ENCODE measurements around the gene IP6K1. TPM values are rescaled to one million over a fixed set of nuclear protein-coding genes. Genes with fewer than 3 reads are reported as not detected.

Gene IP6K1
- total and polyA plus RNA-seq, 12 donors: 12.3 to 73.9 (median 44.2) TPM

- Histone ChIP-seq H3K27ac (peak overlapping the region; percentile 83 to 99 (median 95)), H3K4me3 (peak overlapping the region in 1 of 4 donors; percentile 95), H3K36me3 (replicated peaks in 1 of 2) (peaks cover 0 to 58% of the 10 kb centered on the region in 2 donors), H3K4me1 (replicated peaks in 1 of 2) (peaks cover 14 to 23% of the 10 kb centered on the region in 2 donors), H3K27me3 (no peaks in the 10 kb centered on the region), H3K9me3 (replicated peaks in 1 of 3) (no peaks in the 10 kb centered on the region)
- WGBS, 4 donors: 0 to 28% (median 17%) methylated on average over 1 to 6 of the region's 6 CpGs
- intact Hi-C loops (cut with DNase I): no loop called here
- DNase-seq: peak in 6 of 7 donors; percentile 46 to 70 (median 62)
- TF ChIP-seq, protein P1, sequence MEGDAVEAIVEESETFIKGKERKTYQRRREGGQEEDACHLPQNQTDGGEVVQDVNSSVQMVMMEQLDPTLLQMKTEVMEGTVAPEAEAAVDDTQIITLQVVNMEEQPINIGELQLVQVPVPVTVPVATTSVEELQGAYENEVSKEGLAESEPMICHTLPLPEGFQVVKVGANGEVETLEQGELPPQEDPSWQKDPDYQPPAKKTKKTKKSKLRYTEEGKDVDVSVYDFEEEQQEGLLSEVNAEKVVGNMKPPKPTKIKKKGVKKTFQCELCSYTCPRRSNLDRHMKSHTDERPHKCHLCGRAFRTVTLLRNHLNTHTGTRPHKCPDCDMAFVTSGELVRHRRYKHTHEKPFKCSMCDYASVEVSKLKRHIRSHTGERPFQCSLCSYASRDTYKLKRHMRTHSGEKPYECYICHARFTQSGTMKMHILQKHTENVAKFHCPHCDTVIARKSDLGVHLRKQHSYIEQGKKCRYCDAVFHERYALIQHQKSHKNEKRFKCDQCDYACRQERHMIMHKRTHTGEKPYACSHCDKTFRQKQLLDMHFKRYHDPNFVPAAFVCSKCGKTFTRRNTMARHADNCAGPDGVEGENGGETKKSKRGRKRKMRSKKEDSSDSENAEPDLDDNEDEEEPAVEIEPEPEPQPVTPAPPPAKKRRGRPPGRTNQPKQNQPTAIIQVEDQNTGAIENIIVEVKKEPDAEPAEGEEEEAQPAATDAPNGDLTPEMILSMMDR (IDR thresholded peaks at IDR 0.05): no peak
- no peak for TF ChIP-seq POLR2A (IDR thresholded peaks at IDR 0.05)
Measured at GRCh38 chr3:49724586-49724985, 61.8 kb downstream of the IP6K1 start.

DNA sequence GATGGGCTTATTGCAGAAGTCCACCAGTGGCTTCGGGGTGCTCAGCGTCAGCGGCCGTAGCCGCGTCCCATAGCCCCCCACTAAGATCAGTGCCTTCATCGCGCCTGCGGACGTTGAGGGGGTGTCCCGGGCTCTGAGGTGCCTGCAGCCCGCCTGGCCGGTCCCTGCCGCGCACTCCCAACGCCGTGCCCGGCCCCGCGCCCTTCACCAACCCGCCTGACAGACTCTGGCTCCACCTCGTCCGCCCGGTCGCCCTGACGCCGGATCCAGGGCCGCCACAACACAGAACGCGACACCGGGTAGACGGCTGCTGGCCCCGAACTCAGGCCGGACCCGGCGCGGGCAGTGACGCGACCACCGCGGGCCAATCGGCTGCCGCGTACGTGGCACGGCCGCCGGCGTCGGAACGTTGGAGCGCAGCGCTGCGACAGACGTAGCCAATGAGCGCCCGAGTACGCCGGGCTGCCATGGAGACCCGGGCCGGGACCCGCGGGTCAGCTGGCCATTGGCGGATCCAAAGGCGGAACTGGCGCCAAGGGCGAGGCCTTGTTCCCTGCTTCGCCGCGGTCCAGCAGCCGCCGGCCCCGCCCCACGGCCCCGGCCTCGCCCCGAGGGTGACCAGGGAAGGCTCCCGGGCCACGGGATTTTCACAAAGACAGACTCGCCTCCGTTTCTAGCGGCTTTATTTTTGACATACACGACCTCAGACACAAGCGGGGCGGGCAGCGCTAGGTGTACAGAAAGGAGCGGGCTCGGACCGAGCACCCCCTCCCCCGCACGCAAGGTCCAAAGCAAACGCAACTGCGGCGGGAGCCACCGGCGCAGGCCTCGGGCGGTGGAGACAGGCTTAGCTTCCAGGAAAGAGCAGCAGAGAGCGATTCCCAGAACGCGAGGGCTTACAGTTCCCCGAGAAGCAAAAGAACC, 62.5 kb downstream of the IP6K1 start, which contains the start of gene GMPPB:
Gene GMPPB, minus strand, starts transcription at position 324 of the 924 bp plus-strand sequence. Its CDS starts 225 bp downstream, at position 99.
- H3K9me3 ChIP-seq (replicated peaks in 1 of 3): no peaks in the 10 kb centered on the region
- intact Hi-C loops (cut with DNase I): no loop called here
- peak within 1 kb of the TSS; percentile 87 to 99 (median 95) for H3K27ac ChIP-seq
- peak within 1 kb of the TSS; percentile 80 to 100 (median 96) for H3K4me3 ChIP-seq
- H3K36me3 ChIP-seq (replicated peaks in 1 of 2): peaks cover 0 to 51% of the 10 kb centered on the region in 2 donors
- peak; percentile 97 to 99 (median 98) for DNase-seq
- TF ChIP-seq, protein P1 (IDR thresholded peaks at IDR 0.05): no peak
- TF ChIP-seq POLR2A (IDR thresholded peaks at IDR 0.05): peak; percentile 70 to 75
- 0 to 1% (median 0%) methylated on average over 11 to 102 of the region's 102 CpGs for WGBS, 4 donors
- no peaks in the 10 kb centered on the region for H3K27me3 ChIP-seq
- peaks cover 14 to 27% of the 10 kb centered on the region in 2 donors for H3K4me1 ChIP-seq (replicated peaks in 1 of 2)

DNA sequence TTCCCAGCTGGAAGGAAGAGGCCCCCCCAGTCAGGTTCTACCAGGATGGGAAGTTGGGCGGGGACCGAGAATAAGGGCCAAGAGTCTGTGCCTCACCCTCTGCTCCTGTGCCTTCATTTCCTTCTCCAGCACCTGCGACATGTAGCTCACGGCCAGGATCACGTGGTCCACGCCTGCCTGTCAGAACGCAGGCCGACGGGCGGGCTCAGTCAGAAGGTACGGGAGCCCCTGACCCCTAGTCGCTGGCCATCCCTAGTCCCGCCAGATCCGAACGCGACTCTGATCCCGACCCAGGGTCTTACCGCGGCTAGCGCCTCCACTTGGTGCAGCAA, 63.1 kb downstream of the IP6K1 start:
- Histone ChIP-seq H3K4me3 (peak overlapping the region; percentile 80 to 100 (median 96)), H3K36me3 (replicated peaks in 1 of 2) (peaks cover 0 to 48% of the 10 kb centered on the region in 2 donors), H3K9me3 (replicated peaks in 1 of 3) (no peaks in the 10 kb centered on the region), H3K27me3 (no peaks in the 10 kb centered on the region), H3K27ac (peak overlapping the region; percentile 62 to 99 (median 95)), H3K4me1 (replicated peaks in 1 of 2) (peaks cover 14 to 32% of the 10 kb centered on the region in 2 donors)
- WGBS, 4 donors: 0% methylated on average over 20 of the region's 20 CpGs; no CpG with 5 or more reads in 1 of the 4 donors
- peak; percentile 66 to 87 (median 76) for DNase-seq
- TF ChIP-seq, protein P1 (IDR thresholded peaks at IDR 0.05): no peak
- TF ChIP-seq POLR2A (IDR thresholded peaks at IDR 0.05): no peak
- intact Hi-C loops (cut with DNase I): no loop called here

DNA sequence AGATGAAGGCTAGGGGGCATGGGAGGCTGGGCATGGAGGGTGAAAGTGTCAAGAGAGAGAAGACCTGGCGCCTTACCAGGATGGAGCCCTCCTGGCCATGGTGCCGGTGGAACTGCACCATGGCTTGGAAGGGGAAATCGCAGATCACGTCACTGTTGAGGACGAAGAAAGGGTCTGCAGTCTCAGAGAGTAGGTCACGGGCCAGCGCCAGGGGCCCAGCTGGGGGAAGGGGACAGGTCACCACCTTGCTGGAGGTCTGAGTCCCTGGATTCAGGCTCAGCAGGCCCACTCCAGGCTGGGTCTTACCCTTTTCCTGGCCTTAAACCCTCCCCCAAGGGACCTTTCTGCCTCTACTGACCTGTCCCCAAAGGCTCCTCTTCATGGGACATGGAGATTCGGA, 63.4 kb downstream of the IP6K1 start:
- Histone ChIP-seq H3K4me3 (peak overlapping the region in 3 of 4 donors; percentile 95 to 100 (median 96)), H3K27ac (peak overlapping the region; percentile 62 to 99 (median 95)), H3K9me3 (replicated peaks in 1 of 3) (no peaks in the 10 kb centered on the region), H3K27me3 (no peaks in the 10 kb centered on the region), H3K36me3 (replicated peaks in 1 of 2) (peaks cover 0 to 44% of the 10 kb centered on the region in 2 donors), H3K4me1 (replicated peaks in 1 of 2) (peaks cover 14 to 32% of the 10 kb centered on the region in 2 donors)
- peak in 4 of 7 donors; percentile 31 to 44 (median 38) for DNase-seq
- WGBS, 4 donors: 59 to 73% (median 60%) methylated on average over 8 of the region's 8 CpGs
- no peak for TF ChIP-seq POLR2A (IDR thresholded peaks at IDR 0.05)
- TF ChIP-seq, protein P1 (IDR thresholded peaks at IDR 0.05): no peak
- intact Hi-C loops (cut with DNase I): no loop called here
